ENCODE data around the gene COQ6. TPM values are rescaled to one million over a fixed set of nuclear protein-coding genes. Genes with fewer than 3 reads are reported as not detected.

COQ6 gene
- 15.5 and 18.8 TPM in 2 replicates for total RNA-seq

DNA sequence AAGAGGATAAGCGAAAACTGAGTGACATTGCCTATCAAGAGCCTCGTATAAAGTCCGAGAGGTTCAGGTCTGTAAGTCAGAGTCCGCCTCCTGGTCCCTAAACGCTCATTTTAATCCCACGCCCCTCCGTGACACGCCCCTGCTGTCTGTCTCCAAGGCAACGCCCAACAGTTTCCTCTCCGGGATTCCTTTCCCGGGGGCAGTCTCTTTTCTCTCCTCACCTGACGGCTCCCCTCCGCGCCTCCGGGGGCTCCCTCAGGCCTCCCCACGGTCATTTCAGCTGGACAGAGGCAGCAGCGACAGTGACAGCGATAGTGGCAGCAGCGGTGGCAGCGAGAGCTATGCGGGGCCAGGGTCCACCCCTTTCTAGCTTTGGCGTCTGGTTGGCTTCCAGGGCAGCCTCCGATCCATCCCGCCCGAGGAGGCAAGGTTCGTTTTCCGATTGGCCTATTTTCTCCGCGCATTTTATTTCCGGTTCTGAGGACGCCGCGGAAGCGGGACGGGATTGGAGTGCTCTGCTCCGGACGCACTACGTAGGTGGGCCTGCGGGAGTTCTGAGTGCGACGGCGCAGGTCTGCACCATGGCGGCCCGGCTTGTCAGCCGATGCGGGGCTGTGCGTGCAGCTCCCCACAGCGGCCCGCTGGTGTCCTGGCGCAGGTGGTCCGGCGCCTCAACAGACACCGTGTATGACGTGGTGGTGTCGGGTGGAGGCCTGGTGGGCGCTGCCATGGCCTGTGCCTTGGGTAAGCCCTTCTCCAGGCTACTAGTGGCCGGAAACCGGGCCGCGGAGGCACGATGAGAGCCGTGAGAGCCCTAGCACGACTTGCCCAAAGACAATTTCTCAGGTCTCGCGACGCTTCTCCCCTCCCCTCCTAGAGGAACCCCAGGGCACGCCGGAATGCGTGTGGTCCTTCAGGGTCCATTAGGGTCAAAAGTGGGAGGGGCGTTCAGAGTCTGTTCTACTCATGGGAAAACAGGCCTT is at the start of gene COQ6, which contains the start of gene FAM161B:
COQ6 (plus strand) TSS at position 551 of the 983 bp plus-strand sequence; CDS start at position 582, 31 bp downstream.
FAM161B (minus strand) TSS at position 343 of the 983 bp plus-strand sequence; CDS start at position 275, 68 bp downstream.

Other genes with a start within 250 kb of the COQ6 start
- gene PNMA1, start 235.9 kb upstream of the COQ6 start, total RNA-seq = 21.1 and 22.7 TPM in 2 replicates
- gene PTGR2, start 98.5 kb upstream of the COQ6 start, total RNA-seq = 1.9 and 2.1 TPM in 2 replicates
- gene ZNF410, start 63.4 kb upstream of the COQ6 start, total RNA-seq = 67.9 and 72.0 TPM in 2 replicates
- 1.7 and 1.9 TPM in 2 replicates for gene FAM161B, start 208 bp upstream of the COQ6 start, total RNA-seq
- 6.8 TPM in 2 replicates for gene ENTPD5, start 69.0 kb downstream of the COQ6 start, total RNA-seq
- gene BBOF1, start 69.0 kb downstream of the COQ6 start, total RNA-seq = 1.9 and 2.4 TPM in 2 replicates
- 14.3 and 24.2 TPM in 2 replicates for gene ALDH6A1, start 134.2 kb downstream of the COQ6 start, total RNA-seq
- 9.1 and 10.9 TPM in 2 replicates for gene LIN52, start 134.7 kb downstream of the COQ6 start, total RNA-seq